ENCODE measurements around the gene HAUS7.

GRCh38 chrX:153507484-153508178, 37.3 kb upstream of the HAUS7 start:
- TF ChIP-seq POLR2AphosphoS5 (IDR thresholded peaks at IDR 0.05; ENCODE audit: low read depth, low read length): peak; percentile 49
- no peak for TF ChIP-seq TAF1 (IDR thresholded peaks at IDR 0.05; ENCODE audit: borderline replicate concordance, insufficient read depth, low read length)
- TF ChIP-seq REST (IDR thresholded peaks at IDR 0.05; ENCODE audit: insufficient read depth in 1 of 2, low read depth in 2 of 2, low read length in 2 of 2): no peak
- no peak for TF ChIP-seq SIN3A (IDR thresholded peaks at IDR 0.05; ENCODE audit: borderline replicate concordance, insufficient read depth, low read length)
